ENCODE data around the gene FGD6.
"Not testable (repeated sequence)": the region's sequence is repeated elsewhere in the genome, so short reads cannot be mapped to it uniquely, and the experiment has no call there.

The FGD6 gene

GRCh38 chr12:95126076-95126475 is 91.2 kb downstream of the FGD6 start:
- no peak for DNase-seq (ENCODE audit: low read depth in 3 of 3)

GRCh38 chr12:95124106-95124505 is 93.2 kb downstream of the FGD6 start:
- no peak for DNase-seq (ENCODE audit: low read depth in 3 of 3)

- DNase-seq (ENCODE audit: low read depth in 3 of 3), result no peak
Measured at GRCh38 chr12:95118788-95119179, 98.5 kb downstream of the FGD6 start.

- DNase-seq (ENCODE audit: low read depth in 3 of 3), result no peak
Measured at GRCh38 chr12:95118138-95118787, 99.0 kb downstream of the FGD6 start.

GRCh38 chr12:95117178-95117599 is 100.1 kb downstream of the FGD6 start:
- peak; percentile 13 to 60 (median 30) for DNase-seq (ENCODE audit: low read depth in 3 of 3)

- DNase-seq (ENCODE audit: low read depth in 3 of 3), result no peak
Measured at GRCh38 chr12:95116773-95117172, 100.5 kb downstream of the FGD6 start.

- no peak for DNase-seq (ENCODE audit: low read depth in 3 of 3)
Measured at GRCh38 chr12:95116341-95116740, 100.9 kb downstream of the FGD6 start.

GRCh38 chr12:95115641-95116040 is 101.6 kb downstream of the FGD6 start:
- no peak for DNase-seq (ENCODE audit: low read depth in 3 of 3)

- no peak for DNase-seq (ENCODE audit: low read depth in 3 of 3)
Measured at GRCh38 chr12:95114766-95115405, 102.4 kb downstream of the FGD6 start.

- DNase-seq (ENCODE audit: low read depth in 3 of 3), result no peak
Measured at GRCh38 chr12:95107362-95107761, 109.9 kb downstream of the FGD6 start.

GRCh38 chr12:95105540-95105939 is 111.7 kb downstream of the FGD6 start:
- no peak for DNase-seq (ENCODE audit: low read depth in 3 of 3)

GRCh38 chr12:95104919-95105452 is 112.3 kb downstream of the FGD6 start:
- DNase-seq (ENCODE audit: low read depth in 3 of 3), result no peak

- DNase-seq (ENCODE audit: low read depth in 3 of 3), result peak; percentile 8 to 34 (median 17)
Measured at GRCh38 chr12:95102916-95103671, 114.2 kb downstream of the FGD6 start.

- DNase-seq (ENCODE audit: low read depth in 3 of 3), result not testable (repeated sequence)
Measured at GRCh38 chr12:95101957-95102356, 115.3 kb downstream of the FGD6 start.

- DNase-seq (ENCODE audit: low read depth in 3 of 3), result no peak
Measured at GRCh38 chr12:95100264-95101190, 116.7 kb downstream of the FGD6 start.

- no peak for DNase-seq (ENCODE audit: low read depth in 3 of 3)
Measured at GRCh38 chr12:95099270-95099790, 117.9 kb downstream of the FGD6 start.

GRCh38 chr12:95096852-95097251 is 120.4 kb downstream of the FGD6 start:
- no peak for DNase-seq (ENCODE audit: low read depth in 3 of 3)

GRCh38 chr12:95096378-95096777 is 120.9 kb downstream of the FGD6 start:
- no peak for DNase-seq (ENCODE audit: low read depth in 3 of 3)

- not testable (repeated sequence) for DNase-seq (ENCODE audit: low read depth in 3 of 3)
Measured at GRCh38 chr12:95095866-95096265, 121.4 kb downstream of the FGD6 start.

- no peak for DNase-seq (ENCODE audit: low read depth in 3 of 3)
Measured at GRCh38 chr12:95089462-95089861, 127.8 kb downstream of the FGD6 start.

- no peak for DNase-seq (ENCODE audit: low read depth in 3 of 3)
Measured at GRCh38 chr12:95088379-95088778, 128.9 kb downstream of the FGD6 start.

Measured in stimulated activated CD4-positive, alpha-beta T cell treated with anti-CD3 and anti-CD28 coated beads, TNF-alpha, amount 100 ng/mL, for 48 hours (primary cell).